Measurements from ENCODE around the gene GNPTG. TPM values are rescaled to one million over a fixed set of nuclear protein-coding genes. Genes with fewer than 3 reads are reported as not detected.

Gene GNPTG
- 37.3 and 37.6 TPM in 2 replicates for total RNA-seq (2022)
- Bru-seq, nascent RNA: percentile 60 among the genes with signal in this experiment
- BruChase-seq, experiment 1, labeled RNA remaining after a 2-hour chase: percentile 75 among the genes with signal in this experiment
- percentile 82 among the genes with signal in this experiment for BruChase-seq, experiment 2, labeled RNA remaining after a 6-hour chase
- long read RNA-seq, transcript GNPTG-201 (11 exons, 1,983 nt): major isoform, 74 of 110 reads
- long read RNA-seq, partial matches to known transcripts: 8 of 110 reads
- long read RNA-seq, other reads (novel, unspliced or antisense): 26 of 110 reads

DNA sequence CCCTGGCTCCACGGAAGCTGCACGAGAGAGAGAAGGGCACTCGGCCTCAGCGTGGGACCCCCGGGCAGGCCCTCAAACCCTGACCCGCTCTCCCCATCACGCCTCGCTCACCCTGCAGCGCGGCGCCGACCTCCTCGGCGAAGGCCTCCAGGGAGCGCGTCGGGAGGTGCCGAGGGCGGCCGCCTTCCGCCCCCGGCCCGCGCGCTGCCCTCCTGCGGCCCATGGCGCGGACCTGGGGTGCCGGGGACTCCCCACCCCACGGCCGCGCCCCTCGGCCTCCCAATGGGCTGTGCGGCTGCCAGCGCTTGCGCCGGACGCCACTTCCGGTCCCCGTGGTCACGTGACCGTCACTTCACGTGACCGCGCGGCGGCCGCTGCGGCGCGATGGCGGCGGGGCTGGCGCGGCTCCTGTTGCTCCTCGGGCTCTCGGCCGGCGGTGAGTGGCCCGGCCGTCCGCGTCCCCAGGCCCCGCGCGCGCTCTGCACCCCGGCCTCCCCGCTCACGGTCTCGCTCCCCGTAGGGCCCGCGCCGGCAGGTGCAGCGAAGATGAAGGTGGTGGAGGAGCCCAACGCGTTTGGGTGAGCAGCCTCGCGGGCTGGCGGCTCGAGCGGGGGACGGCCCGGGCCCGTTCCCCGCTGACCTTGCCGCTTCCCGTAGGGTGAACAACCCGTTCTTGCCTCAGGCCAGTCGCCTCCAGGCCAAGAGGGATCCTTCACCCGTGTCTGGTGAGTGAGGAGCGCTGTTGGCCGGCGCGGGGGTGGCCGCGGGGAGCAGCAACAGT is at the start of gene GNPTG, which contains the start of gene TSR3:
Gene GNPTG, plus strand, starts transcription at position 350 of the 781 bp plus-strand sequence. Its CDS starts 35 bp downstream, at position 385.
Gene TSR3, minus strand, starts transcription at position 297 of the 781 bp plus-strand sequence. Its CDS starts 74 bp downstream, at position 223.
- Histone ChIP-seq H3K36me3 (ENCODE audit: control insufficient read depth, insufficient read depth, low read length) (no peaks in the 10 kb centered on the region; the same call in 1 of the 2 replicates), H3K27me3 (replicated peaks; ENCODE audit: control insufficient read depth, insufficient read depth, low read length) (no peaks in the 10 kb centered on the region), H3K4me3 (ENCODE audit: low read depth, low read length) (peak within 1 kb of the TSS; percentile 79), H3K4me1 (0 out of 2 replicates have a peak, but pooled peaks cover 3% of the 10 kb centered on the region), H3K9me3 (no peaks in the 10 kb centered on the region)
- H3K9me3 Mint-ChIP-seq (ENCODE audit: unreplicated experiment): no peaks in the 10 kb centered on the region
- POLR2A ChIA-PET: interaction anchor here (0.6 kb wide), 1 partner anchor 9 kb away, joined by 6 read pairs; no protein-coding TSS in a partner anchor
- peak within 1 kb of the TSS; percentile 68 for H3K4me3 Mint-ChIP-seq (ENCODE audit: unreplicated experiment)
- H3K36me3 Mint-ChIP-seq (ENCODE audit: insufficient read depth, unreplicated experiment): peaks cover 32% of the 10 kb centered on the region
- H3K27me3 Mint-ChIP-seq (ENCODE audit: insufficient read depth, unreplicated experiment): no peaks in the 10 kb centered on the region
- H3K27ac Mint-ChIP-seq (ENCODE audit: unreplicated experiment): peak within 1 kb of the TSS; percentile 30
- peak; percentile 80 to 89 for DNase-seq
- intact Hi-C loops (cut with micrococcal nuclease; ENCODE audit: unreplicated experiment): no loop called here
- CTCF ChIA-PET: interaction anchor here (0.7 kb wide), 1 partner anchor 12 kb away, joined by 3 read pairs; no protein-coding TSS in a partner anchor
- no TSS peak for BruUV-seq (replicated peaks)
- TF ChIP-seq, protein P1, sequence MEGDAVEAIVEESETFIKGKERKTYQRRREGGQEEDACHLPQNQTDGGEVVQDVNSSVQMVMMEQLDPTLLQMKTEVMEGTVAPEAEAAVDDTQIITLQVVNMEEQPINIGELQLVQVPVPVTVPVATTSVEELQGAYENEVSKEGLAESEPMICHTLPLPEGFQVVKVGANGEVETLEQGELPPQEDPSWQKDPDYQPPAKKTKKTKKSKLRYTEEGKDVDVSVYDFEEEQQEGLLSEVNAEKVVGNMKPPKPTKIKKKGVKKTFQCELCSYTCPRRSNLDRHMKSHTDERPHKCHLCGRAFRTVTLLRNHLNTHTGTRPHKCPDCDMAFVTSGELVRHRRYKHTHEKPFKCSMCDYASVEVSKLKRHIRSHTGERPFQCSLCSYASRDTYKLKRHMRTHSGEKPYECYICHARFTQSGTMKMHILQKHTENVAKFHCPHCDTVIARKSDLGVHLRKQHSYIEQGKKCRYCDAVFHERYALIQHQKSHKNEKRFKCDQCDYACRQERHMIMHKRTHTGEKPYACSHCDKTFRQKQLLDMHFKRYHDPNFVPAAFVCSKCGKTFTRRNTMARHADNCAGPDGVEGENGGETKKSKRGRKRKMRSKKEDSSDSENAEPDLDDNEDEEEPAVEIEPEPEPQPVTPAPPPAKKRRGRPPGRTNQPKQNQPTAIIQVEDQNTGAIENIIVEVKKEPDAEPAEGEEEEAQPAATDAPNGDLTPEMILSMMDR (IDR thresholded peaks at IDR 0.05; ENCODE audit: insufficient read depth in 1 of 2, low read depth in 1 of 2, low read length in 1 of 2, severe bottlenecking in 1 of 2, unreplicated experiment in 1 of 2): no peak
- H3K4me1 Mint-ChIP-seq (ENCODE audit: low read depth, unreplicated experiment): peaks cover 11% of the 10 kb centered on the region

DNA sequence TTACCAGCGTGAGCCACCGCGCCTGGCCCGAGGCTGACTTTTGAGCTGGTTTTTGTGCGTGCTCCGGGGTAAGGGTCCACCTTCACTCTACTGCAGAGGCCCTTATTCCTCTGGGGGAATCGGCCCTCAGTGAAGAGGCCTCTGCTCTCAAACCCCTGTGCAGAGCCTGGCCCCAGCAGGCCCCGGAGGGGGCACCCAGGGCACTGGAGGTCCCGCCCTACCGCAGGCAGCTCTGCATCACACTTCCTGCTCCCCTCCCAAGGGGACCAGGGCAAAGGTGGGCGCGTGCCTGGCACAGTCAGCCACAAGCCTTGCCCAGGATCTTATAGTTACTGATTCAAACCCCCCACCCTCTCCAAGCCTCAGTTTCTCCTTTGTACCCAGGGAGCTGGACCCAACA is 45.9 kb upstream of the GNPTG start:
- intact Hi-C loops (cut with micrococcal nuclease; ENCODE audit: unreplicated experiment): no loop called here
- POLR2A ChIA-PET: no interaction called here
- H3K4me3 ChIP-seq (ENCODE audit: low read depth, low read length): no peak overlapping the region

DNA sequence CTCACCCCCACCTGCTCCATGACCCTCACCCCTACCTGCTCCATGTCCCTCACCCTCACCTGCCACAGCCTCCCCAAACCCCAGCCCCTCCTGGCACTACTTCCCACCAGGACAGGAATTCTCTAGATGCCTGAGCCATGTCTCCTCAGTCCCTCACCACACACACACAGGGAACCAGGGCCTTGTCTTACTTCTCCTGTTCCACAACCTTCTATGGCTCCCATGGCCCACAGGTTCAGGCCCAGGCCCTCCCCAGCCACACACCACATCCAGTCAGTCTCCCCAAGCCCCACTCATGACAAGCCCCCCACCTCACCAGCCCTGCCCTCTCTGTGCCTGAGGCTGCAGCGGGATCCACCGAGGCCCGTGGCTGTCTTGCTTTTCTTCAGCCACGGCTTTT is 45.4 kb upstream of the GNPTG start:
- CTCF ChIA-PET: interaction anchor here (0.6 kb wide), 1 partner anchor 1220 kb away, joined by 3 read pairs; no protein-coding TSS in a partner anchor
- Mint-ChIP-seq H3K4me3 (ENCODE audit: unreplicated experiment) (no peak overlapping the region), H3K27ac (ENCODE audit: unreplicated experiment) (no peak overlapping the region), H3K4me1 (ENCODE audit: low read depth, unreplicated experiment) (no peaks in the 10 kb centered on the region), H3K9me3 (ENCODE audit: unreplicated experiment) (no peaks in the 10 kb centered on the region), H3K27me3 (ENCODE audit: insufficient read depth, unreplicated experiment) (no peaks in the 10 kb centered on the region), H3K36me3 (ENCODE audit: insufficient read depth, unreplicated experiment) (peaks cover 12% of the 10 kb centered on the region)
- no peak for DNase-seq
- Histone ChIP-seq H3K27me3 (replicated peaks; ENCODE audit: control insufficient read depth, insufficient read depth, low read length) (no peaks in the 10 kb centered on the region), H3K4me1 (peaks cover 1% of the 10 kb centered on the region; the same call in 1 of the 2 replicates), H3K36me3 (ENCODE audit: control insufficient read depth, insufficient read depth, low read length) (no peaks in the 10 kb centered on the region), H3K9me3 (no peaks in the 10 kb centered on the region), H3K4me3 (ENCODE audit: low read depth, low read length) (no peak overlapping the region)
- no TSS peak for BruUV-seq (replicated peaks)
- TF ChIP-seq, protein P1 (IDR thresholded peaks at IDR 0.05; ENCODE audit: insufficient read depth in 1 of 2, low read depth in 1 of 2, low read length in 1 of 2, severe bottlenecking in 1 of 2, unreplicated experiment in 1 of 2): no peak
- intact Hi-C loops (cut with micrococcal nuclease; ENCODE audit: unreplicated experiment): no loop called here
- POLR2A ChIA-PET: no interaction called here

More for the DNA sequence above, 45.9 kb upstream of the GNPTG start:
- Histone ChIP-seq H3K4me1 (peaks cover 1% of the 10 kb centered on the region), H3K27me3 (replicated peaks; ENCODE audit: control insufficient read depth, insufficient read depth, low read length) (no peaks in the 10 kb centered on the region), H3K9me3 (no peaks in the 10 kb centered on the region), H3K36me3 (ENCODE audit: control insufficient read depth, insufficient read depth, low read length) (no peaks in the 10 kb centered on the region)
- no peak overlapping the region for H3K4me3 Mint-ChIP-seq (ENCODE audit: unreplicated experiment)
- no peak overlapping the region for H3K27ac Mint-ChIP-seq (ENCODE audit: unreplicated experiment)
- no TSS peak for BruUV-seq (replicated peaks)
- CTCF ChIA-PET: no interaction called here
- no peaks in the 10 kb centered on the region for H3K9me3 Mint-ChIP-seq (ENCODE audit: unreplicated experiment)
- no peaks in the 10 kb centered on the region for H3K27me3 Mint-ChIP-seq (ENCODE audit: insufficient read depth, unreplicated experiment)
- peaks cover 8% of the 10 kb centered on the region for H3K36me3 Mint-ChIP-seq (ENCODE audit: insufficient read depth, unreplicated experiment)
- no peak for DNase-seq
- no peaks in the 10 kb centered on the region for H3K4me1 Mint-ChIP-seq (ENCODE audit: low read depth, unreplicated experiment)
- TF ChIP-seq, protein P1 (IDR thresholded peaks at IDR 0.05; ENCODE audit: insufficient read depth in 1 of 2, low read depth in 1 of 2, low read length in 1 of 2, severe bottlenecking in 1 of 2, unreplicated experiment in 1 of 2): no peak
